T-cell (primary cell): ENCODE results near the gene FETUB. TPM values are rescaled to one million over a fixed set of nuclear protein-coding genes. Genes with fewer than 3 reads are reported as not detected.
A peak's percentile ranks its signal among the peaks of the same experiment; 100 is the strongest.

Source experiments
- ATAC-seq, 4 experiments: fragments of 200-7000 bp in 3 of 4; fragments of 150-1000 bp in 1 of 4; cut with Tn5 transposase; replicated peaks in 1 of 4; 1 replicate in 3 of 4; 2 replicates in 1 of 4; pipeline ENCODE4 v1.10.0; 2021; ENCODE audit warnings: moderate library complexity in 3 of 4, mild to moderate bottlenecking in 2 of 4, moderate number of reproducible peaks in 1 of 4
- CTCF ChIA-PET, 2 donors: fragments of 300-600 bp; sonication (Branson Sonifier 250); formaldehyde crosslinking; loops; one replicate each; lab custom pipeline; 2022; ENCODE audit warnings: antibody characterized with exemption in 2 of 2; lab: Charles Lee
- POLR2A ChIA-PET, 2 donors: fragments of 300-600 bp; sonication (Branson Sonifier 250); formaldehyde crosslinking; loops; one replicate each; lab custom pipeline; 2022; ENCODE audit warnings: antibody characterized with exemption in 2 of 2; lab: Charles Lee
- DNase-seq, 35 experiments: peaks; one replicate each; pipeline versions ENCODE4 v3.0.0 to v3.0.0-alpha.2; 2013 to 2023
- H3K27ac ChIP-seq: one replicate; pipeline ENCODE4 v1.5.1; 2013; ENCODE audit warnings: low read length
- H3K27me3 ChIP-seq, 2 experiments: replicated peaks in 1 of 2; 1 replicate in 1 of 2; 2 replicates in 1 of 2; pipeline versions ENCODE4 v1.6.1 to v1.7.0; 2013; ENCODE audit warnings: low read length in 1 of 2, mixed read lengths in 1 of 2; ENCODE audit not compliant: control insufficient read depth in 2 of 2, insufficient read depth in 2 of 2; ENCODE audit errors: extremely low read depth in 1 of 2
- H3K36me3 ChIP-seq, 2 donors: 1 replicate in 1 of 2; 2 replicates in 1 of 2; pipeline versions ENCODE4 v1.6.1 to v1.7.0; 2013; ENCODE audit warnings: low read length in 1 of 2; ENCODE audit not compliant: control insufficient read depth in 2 of 2, insufficient read depth in 1 of 2; ENCODE audit errors: extremely low read depth in 1 of 2
- H3K4me1 ChIP-seq, 2 experiments: 1 replicate in 1 of 2; 2 replicates in 1 of 2; pipeline versions ENCODE4 v1.6.1 to v1.7.0; 2013; ENCODE audit warnings: low read length in 2 of 2, mixed read lengths in 1 of 2; ENCODE audit not compliant: insufficient read depth in 2 of 2, control insufficient read depth in 1 of 2; ENCODE audit errors: extremely low read depth in 1 of 2
- H3K4me3 ChIP-seq, 2 donors: 1 replicate in 1 of 2; 2 replicates in 1 of 2; pipeline versions ENCODE4 v1.5.1 to v1.7.0; 2013; ENCODE audit warnings: mild to moderate bottlenecking in 2 of 2, low read length in 1 of 2, moderate library complexity in 1 of 2; ENCODE audit not compliant: control insufficient read depth in 1 of 2; ENCODE audit errors: extremely low read depth in 1 of 2
- H3K9me3 ChIP-seq: 2 replicates; pipeline ENCODE4 v1.7.0; 2013
- H3K27ac Mint-ChIP-seq, 2 donors: one replicate each; pipeline ENCODE4 v1.8.0; 2020 to 2021; ENCODE audit warnings: mild to moderate bottlenecking in 2 of 2, mixed read lengths in 2 of 2
- H3K27me3 Mint-ChIP-seq, 2 donors: one replicate each; pipeline ENCODE4 v1.8.0; 2021 to 2022; ENCODE audit warnings: mixed read lengths in 2 of 2
- H3K36me3 Mint-ChIP-seq: one replicate; pipeline ENCODE4 v1.8.0; 2021; ENCODE audit warnings: mixed read lengths
- H3K4me1 Mint-ChIP-seq, 3 donors: one replicate each; pipeline ENCODE4 v1.8.0; 2020 to 2022; ENCODE audit warnings: mixed read lengths in 3 of 3, mild to moderate bottlenecking in 1 of 3
- H3K4me3 Mint-ChIP-seq, 3 donors: one replicate each; pipeline ENCODE4 v1.8.0; 2020 to 2022; ENCODE audit warnings: mild to moderate bottlenecking in 3 of 3, mixed read lengths in 3 of 3, moderate library complexity in 3 of 3
- H3K9me3 Mint-ChIP-seq, 3 donors: one replicate each; pipeline ENCODE4 v1.8.0; 2020 to 2022; ENCODE audit warnings: mixed read lengths in 3 of 3
- WGBS: methylation state at CpG from one replicate; pipeline ENCODE4 v1.1.5; 2013; ENCODE audit warnings: missing lambda C conversion rate; ENCODE audit not compliant: insufficient coverage; 5-methylcytosine and 5-hydroxymethylcytosine counted together
- total RNA-seq, 35 experiments: library from RNA in 6 of 35; stranded (reverse) in 6 of 35; fragments of 120-200 nt in 1 of 35; gene quantifications; one replicate each; pipeline versions ENCODE4 v1.2.1 to v1.2.4 and lab custom pipeline; 2013 to 2026

FETUB gene
- total RNA-seq, 5 donors from 2014 or later (not counting 1 experiment from before 2014, with no cell fraction given) = not detected

- H3K27me3 Mint-ChIP-seq = peaks cover 24 to 34% of the 10 kb centered on the region in 2 donors
These were observed 22.9 kb upstream of the FETUB start for GRCh38 chr3:186617036-186617946.

GRCh38 chr3:186618318-186618938 is 21.8 kb upstream of the FETUB start:
- Histone ChIP-seq H3K9me3 (no peaks in the 10 kb centered on the region), H3K4me3 (no peak overlapping the region), H3K36me3 (no peaks in the 10 kb centered on the region), H3K27ac (no peak overlapping the region), H3K27me3 (peaks cover 4 to 34% of the 10 kb centered on the region in 2 experiments), H3K4me1 (peaks cover 7 to 18% of the 10 kb centered on the region in 2 experiments)
- H3K36me3 Mint-ChIP-seq = no peaks in the 10 kb centered on the region
- H3K9me3 Mint-ChIP-seq = no peaks in the 10 kb centered on the region
- POLR2A ChIA-PET = no interaction called here
- ATAC-seq (no peak), DNase-seq (no peak)
- H3K4me1 Mint-ChIP-seq = peaks cover 20 to 22% (median 21%) of the 10 kb centered on the region in 3 donors
- H3K4me3 Mint-ChIP-seq = no peak overlapping the region
- 94% methylated on average over 4 of the region's 8 CpGs for WGBS
- H3K27me3 Mint-ChIP-seq = peaks cover 18 to 28% of the 10 kb centered on the region in 2 donors
- CTCF ChIA-PET = interaction anchor here (0.6 to 4.6 kb wide), 4 partner anchors 29 to 635 kb away, joined by 5 to 42 read pairs (median 8); partner anchors contain the start of gene DNAJB11 (in 1 of the 2)
- H3K27ac Mint-ChIP-seq = no peak overlapping the region

More at GRCh38 chr3:186617036-186617946, 22.9 kb upstream of the FETUB start:
- Mint-ChIP-seq H3K4me1 (peaks cover 20 to 22% (median 21%) of the 10 kb centered on the region in 3 donors), H3K27ac (peak overlapping the region; percentile 53 to 74), H3K9me3 (no peaks in the 10 kb centered on the region), H3K4me3 (peak overlapping the region; percentile 51 to 68 (median 59)), H3K36me3 (no peaks in the 10 kb centered on the region)
- Histone ChIP-seq H3K27ac (no peak overlapping the region), H3K27me3 (peaks cover 4 to 34% of the 10 kb centered on the region in 2 experiments), H3K4me1 (peaks cover 7 to 18% of the 10 kb centered on the region in 2 experiments), H3K4me3 (no peak overlapping the region), H3K36me3 (no peaks in the 10 kb centered on the region), H3K9me3 (no peaks in the 10 kb centered on the region)
- DNase-seq (peak; percentile 66 to 96 (median 86)), ATAC-seq (peak; percentile 96 to 99 (median 98))
- POLR2A ChIA-PET = interaction anchor here (0.6 to 1.5 kb wide), 7 partner anchors 89 to 634 kb away, joined by 3 to 8 read pairs (median 3); partner anchors contain the start of gene EIF4A2 (in 1 of the 2)
- WGBS = 21% methylated on average over 25 of the region's 31 CpGs
- CTCF ChIA-PET = interaction anchor here (0.5 to 4.6 kb wide), 41 partner anchors 9 to 1120 kb away, joined by 3 to 42 read pairs (median 4); partner anchors contain the start of gene DNAJB11 (in 1 of the 2)

GRCh38 chr3:186619787-186620212 is 20.4 kb upstream of the FETUB start:
- Histone ChIP-seq H3K4me1 (peaks cover under 1 to 12% of the 10 kb centered on the region in 2 experiments), H3K36me3 (no peaks in the 10 kb centered on the region), H3K27me3 (peaks cover 0 to 32% of the 10 kb centered on the region in 2 experiments), H3K9me3 (no peaks in the 10 kb centered on the region), H3K27ac (no peak overlapping the region), H3K4me3 (no peak overlapping the region)
- H3K4me1 Mint-ChIP-seq = peaks cover 14 to 15% (median 15%) of the 10 kb centered on the region in 3 donors
- H3K36me3 Mint-ChIP-seq = no peaks in the 10 kb centered on the region
- H3K27me3 Mint-ChIP-seq = peaks cover 15 to 25% of the 10 kb centered on the region in 2 donors
- ChIA-PET POLR2A (no interaction called here), CTCF (no interaction called here)
- H3K27ac Mint-ChIP-seq = no peak overlapping the region
- no peak for ATAC-seq
- H3K4me3 Mint-ChIP-seq = no peak overlapping the region
- H3K9me3 Mint-ChIP-seq = no peaks in the 10 kb centered on the region
- 83% methylated on average over 1 of the region's 5 CpGs for WGBS
- DNase-seq = no peak

GRCh38 chr3:186620213-186621092 is 19.7 kb upstream of the FETUB start:
- no peaks in the 10 kb centered on the region for H3K36me3 Mint-ChIP-seq
- no peak for ATAC-seq

GRCh38 chr3:186621894-186622650 is 18.1 kb upstream of the FETUB start:
- Histone ChIP-seq H3K27ac (no peak overlapping the region), H3K9me3 (no peaks in the 10 kb centered on the region), H3K36me3 (no peaks in the 10 kb centered on the region), H3K4me3 (no peak overlapping the region), H3K4me1 (peaks cover 0 to 5% of the 10 kb centered on the region in 2 experiments), H3K27me3 (peaks cover 0 to 31% of the 10 kb centered on the region in 2 experiments)
- ATAC-seq (no peak), DNase-seq (no peak)
- no peaks in the 10 kb centered on the region for H3K36me3 Mint-ChIP-seq
- 74% methylated on average over 3 of the region's 7 CpGs for WGBS
- no peak overlapping the region for H3K4me3 Mint-ChIP-seq
- ChIA-PET POLR2A (no interaction called here), CTCF (interaction anchor here (0.7 to 4.2 kb wide), 2 partner anchors 8 to 700 kb away, joined by 4 to 21 read pairs; partner anchors contain the start of gene AHSG (in 1 of the 2))
- peaks cover 12 to 21% of the 10 kb centered on the region in 2 donors for H3K27me3 Mint-ChIP-seq
- H3K27ac Mint-ChIP-seq = no peak overlapping the region
- no peaks in the 10 kb centered on the region for H3K9me3 Mint-ChIP-seq
- peaks cover 4 to 5% (median 4%) of the 10 kb centered on the region in 3 donors for H3K4me1 Mint-ChIP-seq

More at GRCh38 chr3:186620213-186621092, 19.7 kb upstream of the FETUB start:
- WGBS = 89% methylated on average over 10 of the region's 17 CpGs
- Mint-ChIP-seq H3K4me1 (peaks cover 10 to 13% (median 12%) of the 10 kb centered on the region in 3 donors), H3K4me3 (no peak overlapping the region), H3K27me3 (peaks cover 12 to 23% of the 10 kb centered on the region in 2 donors), H3K27ac (no peak overlapping the region), H3K9me3 (no peaks in the 10 kb centered on the region)
- ChIA-PET POLR2A (no interaction called here), CTCF (no interaction called here)
- Histone ChIP-seq H3K36me3 (no peaks in the 10 kb centered on the region), H3K27me3 (peaks cover 0 to 29% of the 10 kb centered on the region in 2 experiments), H3K9me3 (no peaks in the 10 kb centered on the region), H3K4me3 (no peak overlapping the region), H3K27ac (no peak overlapping the region), H3K4me1 (peaks cover 0 to 11% of the 10 kb centered on the region in 2 experiments)
- no peak for DNase-seq
